Stomach (tissue), 4 donors: ENCODE results near the gene TMTC1.

Source experiments
- POLR2A ChIP-seq, 4 donors: fragments of 450-650 bp; IDR thresholded peaks; one replicate each; pipeline ENCODE4 v1.6.1; 2016; ENCODE audit warnings: antibody characterized with exemption in 4 of 4, control low read depth in 2 of 4, mild to moderate bottlenecking in 1 of 4, moderate library complexity in 1 of 4
- POLR2AphosphoS5 ChIP-seq, 3 donors: sonication (generic); formaldehyde crosslinking; IDR thresholded peaks; one replicate each; pipeline ENCODE4 v1.6.1; 2016; ENCODE audit warnings: antibody characterized with exemption in 3 of 3
- TF ChIP-seq, protein P1 (sequence below), 7 experiments: fragments of 450-650 bp in 4 of 7; fragments of 200-600 bp in 3 of 7; sonication (generic) in 3 of 7; IDR thresholded peaks; one replicate each; pipeline ENCODE4 v1.5.1; 2016 to 2019; ENCODE audit warnings: antibody characterized with exemption in 7 of 7, control low read depth in 2 of 7, mild to moderate bottlenecking in 1 of 7

- TF ChIP-seq, protein P1, sequence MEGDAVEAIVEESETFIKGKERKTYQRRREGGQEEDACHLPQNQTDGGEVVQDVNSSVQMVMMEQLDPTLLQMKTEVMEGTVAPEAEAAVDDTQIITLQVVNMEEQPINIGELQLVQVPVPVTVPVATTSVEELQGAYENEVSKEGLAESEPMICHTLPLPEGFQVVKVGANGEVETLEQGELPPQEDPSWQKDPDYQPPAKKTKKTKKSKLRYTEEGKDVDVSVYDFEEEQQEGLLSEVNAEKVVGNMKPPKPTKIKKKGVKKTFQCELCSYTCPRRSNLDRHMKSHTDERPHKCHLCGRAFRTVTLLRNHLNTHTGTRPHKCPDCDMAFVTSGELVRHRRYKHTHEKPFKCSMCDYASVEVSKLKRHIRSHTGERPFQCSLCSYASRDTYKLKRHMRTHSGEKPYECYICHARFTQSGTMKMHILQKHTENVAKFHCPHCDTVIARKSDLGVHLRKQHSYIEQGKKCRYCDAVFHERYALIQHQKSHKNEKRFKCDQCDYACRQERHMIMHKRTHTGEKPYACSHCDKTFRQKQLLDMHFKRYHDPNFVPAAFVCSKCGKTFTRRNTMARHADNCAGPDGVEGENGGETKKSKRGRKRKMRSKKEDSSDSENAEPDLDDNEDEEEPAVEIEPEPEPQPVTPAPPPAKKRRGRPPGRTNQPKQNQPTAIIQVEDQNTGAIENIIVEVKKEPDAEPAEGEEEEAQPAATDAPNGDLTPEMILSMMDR (IDR thresholded peaks at IDR 0.05): no peak
- no peak for TF ChIP-seq POLR2A (IDR thresholded peaks at IDR 0.05)
- TF ChIP-seq POLR2AphosphoS5 (IDR thresholded peaks at IDR 0.05): no peak
These were observed 93.0 kb downstream of the TMTC1 start for GRCh38 chr12:29690728-29691127.
